Osteocyte (in vitro differentiated cells): ENCODE results near the gene ERP27. TPM values are rescaled to one million over a fixed set of nuclear protein-coding genes. Genes with fewer than 3 reads are reported as not detected.

Experiments
- DNase-seq: peaks from one replicate; pipeline ENCODE4 v3.0.0; 2021; ENCODE audit warnings: mixed read lengths; ENCODE audit not compliant: unreplicated experiment; ENCODE audit errors: extremely low spot score
- H3K27ac Mint-ChIP-seq: one replicate; pipeline ENCODE4 v1.8.0; 2021; ENCODE audit warnings: mild to moderate bottlenecking, mixed read lengths; ENCODE audit not compliant: unreplicated experiment
- H3K27me3 Mint-ChIP-seq: one replicate; pipeline ENCODE4 v1.8.0; 2021; ENCODE audit warnings: mixed read lengths; ENCODE audit not compliant: unreplicated experiment
- H3K36me3 Mint-ChIP-seq: one replicate; pipeline ENCODE4 v1.8.0; 2021; ENCODE audit warnings: mixed read lengths; ENCODE audit not compliant: unreplicated experiment
- H3K4me1 Mint-ChIP-seq: one replicate; pipeline ENCODE4 v1.8.0; 2021; ENCODE audit warnings: mixed read lengths; ENCODE audit not compliant: unreplicated experiment
- H3K4me3 Mint-ChIP-seq: one replicate; pipeline ENCODE4 v1.8.0; 2021; ENCODE audit warnings: mild to moderate bottlenecking, moderate library complexity, mixed read lengths; ENCODE audit not compliant: unreplicated experiment
- H3K9me3 Mint-ChIP-seq: one replicate; pipeline ENCODE4 v1.8.0; 2021; ENCODE audit warnings: mixed read lengths; ENCODE audit not compliant: unreplicated experiment
- CTCF ChIP-seq: fragments of 200-600 bp; sonication (generic); IDR thresholded peaks from 2 replicates; pipeline ENCODE4 v1.5.0; 2021; ENCODE audit warnings: antibody characterized with exemption, mild to moderate bottlenecking, moderate library complexity
- total RNA-seq: library from RNA; stranded (reverse); gene quantifications from 2 replicates; pipeline ENCODE4 v1.2.1, GENCODE V29; 2021

Gene ERP27
- total RNA-seq, 1 donor from 2014 or later = 0.70 TPM

GRCh38 chr12:14982991-14983390, 44.7 kb upstream of the ERP27 start:
- no peaks in the 10 kb centered on the region for H3K4me1 Mint-ChIP-seq
- H3K27ac Mint-ChIP-seq = no peak overlapping the region
- H3K4me3 Mint-ChIP-seq = no peak overlapping the region
- H3K27me3 Mint-ChIP-seq = no peaks in the 10 kb centered on the region
- TF ChIP-seq CTCF = no peak
- peaks cover 4% of the 10 kb centered on the region for H3K9me3 Mint-ChIP-seq
- no peak for DNase-seq
- no peaks in the 10 kb centered on the region for H3K36me3 Mint-ChIP-seq

- DNase-seq = no peak
- H3K36me3 Mint-ChIP-seq = no peaks in the 10 kb centered on the region
- H3K9me3 Mint-ChIP-seq = peaks cover 3% of the 10 kb centered on the region
- H3K4me3 Mint-ChIP-seq = no peak overlapping the region
- no peaks in the 10 kb centered on the region for H3K27me3 Mint-ChIP-seq
- TF ChIP-seq CTCF = no peak
- H3K4me1 Mint-ChIP-seq = no peaks in the 10 kb centered on the region
- no peak overlapping the region for H3K27ac Mint-ChIP-seq
These were observed 44.2 kb upstream of the ERP27 start for GRCh38 chr12:14982562-14982961.

GRCh38 chr12:14981049-14981448, 42.7 kb upstream of the ERP27 start:
- no peak for DNase-seq
- H3K4me3 Mint-ChIP-seq = no peak overlapping the region
- no peaks in the 10 kb centered on the region for H3K4me1 Mint-ChIP-seq
- no peaks in the 10 kb centered on the region for H3K9me3 Mint-ChIP-seq
- TF ChIP-seq CTCF = no peak
- no peaks in the 10 kb centered on the region for H3K36me3 Mint-ChIP-seq
- no peak overlapping the region for H3K27ac Mint-ChIP-seq
- H3K27me3 Mint-ChIP-seq = no peaks in the 10 kb centered on the region

- no peaks in the 10 kb centered on the region for H3K36me3 Mint-ChIP-seq
- no peak overlapping the region for H3K27ac Mint-ChIP-seq
- no peak overlapping the region for H3K4me3 Mint-ChIP-seq
- H3K27me3 Mint-ChIP-seq = no peaks in the 10 kb centered on the region
- H3K9me3 Mint-ChIP-seq = no peaks in the 10 kb centered on the region
- DNase-seq = no peak
- H3K4me1 Mint-ChIP-seq = no peaks in the 10 kb centered on the region
- no peak for TF ChIP-seq CTCF
These were observed 41.1 kb upstream of the ERP27 start for GRCh38 chr12:14979468-14979867.

- Mint-ChIP-seq H3K4me3 (no peak overlapping the region), H3K27me3 (no peaks in the 10 kb centered on the region), H3K36me3 (no peaks in the 10 kb centered on the region), H3K4me1 (no peaks in the 10 kb centered on the region), H3K27ac (no peak overlapping the region), H3K9me3 (no peaks in the 10 kb centered on the region)
- TF ChIP-seq CTCF = no peak
- no peak for DNase-seq
These were observed 38.3 kb upstream of the ERP27 start for GRCh38 chr12:14976658-14977057.
